ENCODE data around the gene SAMD13.

Gene SAMD13

GRCh38 chr1:84367219-84367618 is 65.7 kb downstream of the SAMD13 start:
- no peak overlapping the region for H3K4me3 ChIP-seq (ENCODE audit: low read length in 2 of 2)
- no peaks in the 10 kb centered on the region for H3K27me3 ChIP-seq (ENCODE audit: control insufficient read depth in 3 of 3, insufficient read depth in 3 of 3, low read depth in 1 of 3, low read length in 3 of 3)
- H2BK5ac ChIP-seq (ENCODE audit: low read length), result no peak overlapping the region
- H4K8ac ChIP-seq (ENCODE audit: low read depth, low read length), result no peak overlapping the region
- peaks cover 0 to 5% of the 10 kb centered on the region in 2 donors for H3K4me1 ChIP-seq (ENCODE audit: control insufficient read depth in 2 of 2, insufficient read depth in 1 of 2, low read depth in 1 of 2, low read length in 2 of 2)
- H2AK5ac ChIP-seq (ENCODE audit: low read depth, low read length), result no peak overlapping the region
- no CpG with 5 or more reads among the region's 1 CpG for WGBS, 2 donors (ENCODE audit: extremely low coverage in 2 of 2, insufficient read length in 2 of 2, insufficient replicate concordance in 1 of 2)
- no peak overlapping the region for H3K23ac ChIP-seq (ENCODE audit: low read depth, low read length, poor library complexity)
- H2AFZ ChIP-seq (ENCODE audit: low read length), result no peak overlapping the region
- H3K9ac ChIP-seq (ENCODE audit: low read depth, low read length, poor library complexity), result no peak overlapping the region
- no peak overlapping the region for H3K4ac ChIP-seq (ENCODE audit: low read length)
- no peak overlapping the region for H3K4me2 ChIP-seq (ENCODE audit: insufficient read depth, low read length, poor library complexity, severe bottlenecking)
- no peaks in the 10 kb centered on the region for H3K79me1 ChIP-seq (ENCODE audit: low read depth, low read length)
- H2BK15ac ChIP-seq (ENCODE audit: low read length), result no peak overlapping the region
- no peak overlapping the region for H2BK12ac ChIP-seq (ENCODE audit: low read length)
- no peaks in the 10 kb centered on the region for H3K36me3 ChIP-seq (replicated peaks in 1 of 2; ENCODE audit: control insufficient read depth in 2 of 2, insufficient read depth in 2 of 2, low read length in 2 of 2)
- no peak overlapping the region for H3K14ac ChIP-seq (ENCODE audit: low read length)
- H3K27ac ChIP-seq (replicated peaks; ENCODE audit: low read length), result no peak overlapping the region
- H4K91ac ChIP-seq (ENCODE audit: low read depth, low read length, poor library complexity), result no peak overlapping the region
- H3K18ac ChIP-seq (ENCODE audit: low read length), result no peak overlapping the region
- no peak overlapping the region for H2BK120ac ChIP-seq (ENCODE audit: low read depth, low read length)
- DNase-seq (ENCODE audit: low spot score), result no peak
- H3K9me3 ChIP-seq (replicated peaks in 1 of 2; ENCODE audit: control insufficient read depth in 2 of 2, insufficient read depth in 1 of 2, low read depth in 1 of 2, low read length in 2 of 2), result peaks cover 0 to 2% of the 10 kb centered on the region in 2 donors

- Histone ChIP-seq H3K36me3 (replicated peaks in 1 of 2; ENCODE audit: control insufficient read depth in 2 of 2, insufficient read depth in 2 of 2, low read length in 2 of 2) (no peaks in the 10 kb centered on the region), H3K27ac (replicated peaks; ENCODE audit: low read length) (no peak overlapping the region), H2BK12ac (ENCODE audit: low read length) (no peak overlapping the region), H4K91ac (ENCODE audit: low read depth, low read length, poor library complexity) (no peak overlapping the region), H2AFZ (ENCODE audit: low read length) (no peak overlapping the region), H2BK5ac (ENCODE audit: low read length) (no peak overlapping the region), H3K9me3 (replicated peaks in 1 of 2; ENCODE audit: control insufficient read depth in 2 of 2, insufficient read depth in 1 of 2, low read depth in 1 of 2, low read length in 2 of 2) (peaks cover 0 to 2% of the 10 kb centered on the region in 2 donors), H3K4ac (ENCODE audit: low read length) (no peak overlapping the region), H3K27me3 (ENCODE audit: control insufficient read depth in 3 of 3, insufficient read depth in 3 of 3, low read depth in 1 of 3, low read length in 3 of 3) (no peaks in the 10 kb centered on the region), H2BK15ac (ENCODE audit: low read length) (no peak overlapping the region), H3K18ac (ENCODE audit: low read length) (no peak overlapping the region), H3K14ac (ENCODE audit: low read length) (no peak overlapping the region), H3K4me1 (ENCODE audit: control insufficient read depth in 2 of 2, insufficient read depth in 1 of 2, low read depth in 1 of 2, low read length in 2 of 2) (peaks cover 0 to 5% of the 10 kb centered on the region in 2 donors), H2AK5ac (ENCODE audit: low read depth, low read length) (no peak overlapping the region), H3K4me2 (ENCODE audit: insufficient read depth, low read length, poor library complexity, severe bottlenecking) (no peak overlapping the region), H3K9ac (ENCODE audit: low read depth, low read length, poor library complexity) (no peak overlapping the region), H2BK120ac (ENCODE audit: low read depth, low read length) (no peak overlapping the region), H4K8ac (ENCODE audit: low read depth, low read length) (no peak overlapping the region), H3K4me3 (ENCODE audit: low read length in 2 of 2) (no peak overlapping the region), H3K23ac (ENCODE audit: low read depth, low read length, poor library complexity) (no peak overlapping the region), H3K79me1 (ENCODE audit: low read depth, low read length) (no peaks in the 10 kb centered on the region)
- no CpG with 5 or more reads among the region's 5 CpGs for WGBS, 2 donors (ENCODE audit: extremely low coverage in 2 of 2, insufficient read length in 2 of 2, insufficient replicate concordance in 1 of 2)
- DNase-seq (ENCODE audit: low spot score), result no peak
Measured at GRCh38 chr1:84368441-84368840, 66.9 kb downstream of the SAMD13 start.

GRCh38 chr1:84370266-84370665 is 68.8 kb downstream of the SAMD13 start:
- no peak overlapping the region for H3K9ac ChIP-seq (ENCODE audit: low read depth, low read length, poor library complexity)
- H2BK12ac ChIP-seq (ENCODE audit: low read length), result no peak overlapping the region
- H2BK15ac ChIP-seq (ENCODE audit: low read length), result no peak overlapping the region
- no peak for DNase-seq (ENCODE audit: low spot score)
- H2BK5ac ChIP-seq (ENCODE audit: low read length), result no peak overlapping the region
- WGBS, 2 donors (ENCODE audit: extremely low coverage in 2 of 2, insufficient read length in 2 of 2, insufficient replicate concordance in 1 of 2), result no CpG with 5 or more reads among the region's 1 CpG
- no peaks in the 10 kb centered on the region for H3K79me1 ChIP-seq (ENCODE audit: low read depth, low read length)
- no peak overlapping the region for H3K14ac ChIP-seq (ENCODE audit: low read length)
- H4K8ac ChIP-seq (ENCODE audit: low read depth, low read length), result no peak overlapping the region
- H3K4me1 ChIP-seq (ENCODE audit: control insufficient read depth in 2 of 2, insufficient read depth in 1 of 2, low read depth in 1 of 2, low read length in 2 of 2), result peaks cover 0 to 5% of the 10 kb centered on the region in 2 donors
- no peak overlapping the region for H2AFZ ChIP-seq (ENCODE audit: low read length)
- H3K27ac ChIP-seq (replicated peaks; ENCODE audit: low read length), result no peak overlapping the region
- no peak overlapping the region for H2BK120ac ChIP-seq (ENCODE audit: low read depth, low read length)
- H2AK5ac ChIP-seq (ENCODE audit: low read depth, low read length), result no peak overlapping the region
- no peak overlapping the region for H4K91ac ChIP-seq (ENCODE audit: low read depth, low read length, poor library complexity)
- H3K36me3 ChIP-seq (replicated peaks in 1 of 2; ENCODE audit: control insufficient read depth in 2 of 2, insufficient read depth in 2 of 2, low read length in 2 of 2), result no peaks in the 10 kb centered on the region
- H3K27me3 ChIP-seq (ENCODE audit: control insufficient read depth in 3 of 3, insufficient read depth in 3 of 3, low read depth in 1 of 3, low read length in 3 of 3), result no peaks in the 10 kb centered on the region
- H3K4me3 ChIP-seq (ENCODE audit: low read length in 2 of 2), result no peak overlapping the region
- no peak overlapping the region for H3K4me2 ChIP-seq (ENCODE audit: insufficient read depth, low read length, poor library complexity, severe bottlenecking)
- H3K18ac ChIP-seq (ENCODE audit: low read length), result no peak overlapping the region
- peaks cover 0 to 2% of the 10 kb centered on the region in 2 donors for H3K9me3 ChIP-seq (replicated peaks in 1 of 2; ENCODE audit: control insufficient read depth in 2 of 2, insufficient read depth in 1 of 2, low read depth in 1 of 2, low read length in 2 of 2)
- H3K23ac ChIP-seq (ENCODE audit: low read depth, low read length, poor library complexity), result no peak overlapping the region
- H3K4ac ChIP-seq (ENCODE audit: low read length), result no peak overlapping the region

DNA sequence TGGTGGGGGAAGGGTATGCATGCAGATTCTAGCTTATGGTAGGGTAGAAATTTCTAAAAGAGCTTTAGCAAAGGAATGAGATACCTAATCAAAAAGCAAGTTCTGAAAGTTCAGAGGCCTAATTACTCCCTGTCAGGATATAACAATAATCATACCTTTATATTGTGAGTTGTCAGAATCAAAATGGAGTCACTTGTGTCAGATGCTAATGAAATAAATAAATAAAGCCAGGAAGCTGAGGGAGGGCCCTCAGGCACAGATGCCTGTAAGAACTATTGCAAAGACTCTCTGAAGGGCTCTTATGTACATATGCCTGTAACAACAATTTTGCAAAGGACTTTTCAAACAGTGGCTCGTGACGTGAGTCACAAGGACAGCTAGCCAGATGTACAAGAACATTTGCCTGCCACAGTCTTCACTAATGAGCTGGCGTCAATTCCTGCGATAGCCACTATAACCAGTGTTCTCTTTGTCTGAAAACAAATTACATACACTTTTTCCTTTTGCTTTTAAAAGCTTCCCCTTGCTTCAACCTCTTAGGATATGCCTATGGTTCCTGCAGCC is 69.4 kb downstream of the SAMD13 start:
- no peak overlapping the region for H2BK15ac ChIP-seq (ENCODE audit: low read length)
- no peak overlapping the region for H3K4me2 ChIP-seq (ENCODE audit: insufficient read depth, low read length, poor library complexity, severe bottlenecking)
- no peak overlapping the region for H3K23ac ChIP-seq (ENCODE audit: low read depth, low read length, poor library complexity)
- H3K4me1 ChIP-seq (ENCODE audit: control insufficient read depth in 2 of 2, insufficient read depth in 1 of 2, low read depth in 1 of 2, low read length in 2 of 2), result peaks cover 0 to 2% of the 10 kb centered on the region in 2 donors
- H2BK5ac ChIP-seq (ENCODE audit: low read length), result no peak overlapping the region
- H3K36me3 ChIP-seq (replicated peaks in 1 of 2; ENCODE audit: control insufficient read depth in 2 of 2, insufficient read depth in 2 of 2, low read length in 2 of 2), result no peaks in the 10 kb centered on the region
- no CpG with 5 or more reads among the region's 4 CpGs for WGBS, 2 donors (ENCODE audit: extremely low coverage in 2 of 2, insufficient read length in 2 of 2, insufficient replicate concordance in 1 of 2)
- no peak overlapping the region for H3K9ac ChIP-seq (ENCODE audit: low read depth, low read length, poor library complexity)
- H3K4me3 ChIP-seq (ENCODE audit: low read length in 2 of 2), result no peak overlapping the region
- no peak overlapping the region for H4K91ac ChIP-seq (ENCODE audit: low read depth, low read length, poor library complexity)
- H2BK12ac ChIP-seq (ENCODE audit: low read length), result no peak overlapping the region
- no peak overlapping the region for H3K14ac ChIP-seq (ENCODE audit: low read length)
- peaks cover 0 to 2% of the 10 kb centered on the region in 2 donors for H3K9me3 ChIP-seq (replicated peaks in 1 of 2; ENCODE audit: control insufficient read depth in 2 of 2, insufficient read depth in 1 of 2, low read depth in 1 of 2, low read length in 2 of 2)
- H2AK5ac ChIP-seq (ENCODE audit: low read depth, low read length), result no peak overlapping the region
- H2AFZ ChIP-seq (ENCODE audit: low read length), result no peak overlapping the region
- no peak overlapping the region for H3K4ac ChIP-seq (ENCODE audit: low read length)
- no peak overlapping the region for H3K18ac ChIP-seq (ENCODE audit: low read length)
- no peaks in the 10 kb centered on the region for H3K79me1 ChIP-seq (ENCODE audit: low read depth, low read length)
- no peak overlapping the region for H3K27ac ChIP-seq (replicated peaks; ENCODE audit: low read length)
- H3K27me3 ChIP-seq (ENCODE audit: control insufficient read depth in 3 of 3, insufficient read depth in 3 of 3, low read depth in 1 of 3, low read length in 3 of 3), result no peaks in the 10 kb centered on the region
- no peak for DNase-seq (ENCODE audit: low spot score)
- no peak overlapping the region for H2BK120ac ChIP-seq (ENCODE audit: low read depth, low read length)
- H4K8ac ChIP-seq (ENCODE audit: low read depth, low read length), result no peak overlapping the region

Measured in neuronal stem cell (in vitro differentiated cells).